SU-DHL-6 (cell line): Measurements from ENCODE around the gene HOXB7.

Experiments
- H2AFZ ChIP-seq: fragments of 200-600 bp; sonication (generic); 2 replicates; pipeline ENCODE4 v1.6.1; 2014; ENCODE audit warnings: low read depth, mild to moderate bottlenecking, moderate library complexity, mixed read lengths, antibody characterized with exemption, low read length; ENCODE audit not compliant: severe bottlenecking
- H3F3A ChIP-seq: fragments of 200-600 bp; shearing (Covaris generic); 2 replicates; pipeline ENCODE4 v1.6.0; 2016; ENCODE audit warnings: antibody characterized with exemption, mild to moderate bottlenecking; ENCODE audit not compliant: insufficient read depth
- H3K27ac ChIP-seq: fragments of 200-600 bp; sonication (generic); 2 replicates; pipeline ENCODE4 v1.5.1; 2016; ENCODE audit warnings: low read depth, mild to moderate bottlenecking, low read length, moderate library complexity, mixed read lengths
- H3K27me3 ChIP-seq: fragments of 200-600 bp; sonication (generic), shearing (Covaris generic); 2 replicates; pipeline ENCODE4 v1.6.0; 2014; ENCODE audit warnings: mild to moderate bottlenecking, low read length
- H3K36me3 ChIP-seq: fragments of 200-600 bp; sonication (generic); 2 replicates; pipeline ENCODE4 v1.6.1; 2014; ENCODE audit warnings: mild to moderate bottlenecking, low read length, mixed read lengths
- H3K4me2 ChIP-seq: fragments of 300-600, 200-600 bp; shearing (Covaris generic), sonication (generic); 2 replicates; pipeline ENCODE4 v1.6.0; 2014; ENCODE audit warnings: low read length, low read depth, mild to moderate bottlenecking; ENCODE audit not compliant: poor library complexity, severe bottlenecking
- H3K4me3 ChIP-seq: fragments of 200-600 bp; sonication (generic); 2 replicates; pipeline ENCODE4 v1.5.1; 2014; ENCODE audit warnings: antibody characterized with exemption, low read length, mild to moderate bottlenecking, mixed read lengths; ENCODE audit not compliant: insufficient read depth, poor library complexity, severe bottlenecking
- H3K79me2 ChIP-seq: fragments of 200-600 bp; sonication (generic); 2 replicates; pipeline ENCODE4 v1.6.1; 2014; ENCODE audit warnings: mild to moderate bottlenecking, low read length, moderate library complexity; ENCODE audit not compliant: insufficient read depth
- H3K9ac ChIP-seq: fragments of 200-600 bp; sonication (generic); 2 replicates; pipeline ENCODE4 v1.7.0; 2014; ENCODE audit warnings: mild to moderate bottlenecking, low read length
- H3K9me2 ChIP-seq: fragments of 200-600 bp; sonication (generic); replicated peaks from 2 replicates; pipeline ENCODE4 v1.6.1; 2014; ENCODE audit warnings: low read length; ENCODE audit not compliant: insufficient read depth
- H3K9me3 ChIP-seq: fragments of 200-600 bp; sonication (generic); 2 replicates; pipeline ENCODE4 v1.6.1; 2014; ENCODE audit warnings: low read length, mixed read lengths; ENCODE audit not compliant: insufficient read depth
- H4K20me1 ChIP-seq: fragments of 200-600 bp; sonication (generic); 2 replicates; pipeline ENCODE4 v1.6.1; 2014; ENCODE audit warnings: low read depth, mild to moderate bottlenecking, antibody characterized with exemption, low read length, moderate library complexity, mixed read lengths
- CTCF ChIP-seq: fragments of 200-600 bp; sonication (generic); IDR thresholded peaks from one replicate; pipeline ENCODE4 v1.5.1; 2017; ENCODE audit warnings: antibody characterized with exemption, mild to moderate bottlenecking, low read length, moderate library complexity; ENCODE audit not compliant: insufficient read depth, poor library complexity, severe bottlenecking
- EZH2phosphoT487 ChIP-seq: fragments of 200-600 bp; sonication (generic), shearing (Covaris generic); conservative IDR thresholded peaks from 2 replicates; pipeline ENCODE4 v1.6.1; 2018; ENCODE audit warnings: mild to moderate bottlenecking, antibody characterized with exemption, low read length, moderate library complexity, mixed read lengths

HOXB7 gene

GRCh38 chr17:48647963-48648245 is 37.1 kb upstream of the HOXB7 start:
- Histone ChIP-seq H3F3A (no peaks in the 10 kb centered on the region), H3K9me3 (no peaks in the 10 kb centered on the region), H3K79me2 (no peaks in the 10 kb centered on the region), H4K20me1 (no peaks in the 10 kb centered on the region), H3K27me3 (no peaks in the 10 kb centered on the region), H3K4me3 (no peak overlapping the region), H3K9ac (no peak overlapping the region), H3K4me2 (no peak overlapping the region), H3K27ac (no peak overlapping the region), H3K9me2 (no peaks in the 10 kb centered on the region), H3K36me3 (no peaks in the 10 kb centered on the region), H2AFZ (no peak overlapping the region)
- TF ChIP-seq CTCF (no peak), EZH2phosphoT487 (no peak)

- Histone ChIP-seq H3K27ac (no peak overlapping the region), H3K27me3 (no peaks in the 10 kb centered on the region), H3K9ac (no peak overlapping the region), H3K4me3 (no peak overlapping the region), H3F3A (no peaks in the 10 kb centered on the region), H3K4me2 (no peak overlapping the region), H3K79me2 (no peaks in the 10 kb centered on the region), H4K20me1 (no peaks in the 10 kb centered on the region), H3K9me3 (no peaks in the 10 kb centered on the region), H2AFZ (no peak overlapping the region), H3K9me2 (no peaks in the 10 kb centered on the region), H3K36me3 (no peaks in the 10 kb centered on the region)
- no peak for TF ChIP-seq EZH2phosphoT487
Observed at GRCh38 chr17:48647103-48647962, 36.5 kb upstream of the HOXB7 start.

GRCh38 chr17:48646183-48647102 is 35.6 kb upstream of the HOXB7 start:
- Histone ChIP-seq H4K20me1 (no peaks in the 10 kb centered on the region), H3K9me2 (no peaks in the 10 kb centered on the region), H3F3A (no peaks in the 10 kb centered on the region), H3K36me3 (no peaks in the 10 kb centered on the region), H3K79me2 (no peaks in the 10 kb centered on the region), H3K27me3 (no peaks in the 10 kb centered on the region), H2AFZ (no peak overlapping the region), H3K4me2 (no peak overlapping the region), H3K27ac (no peak overlapping the region), H3K4me3 (no peak overlapping the region), H3K9ac (no peak overlapping the region), H3K9me3 (no peaks in the 10 kb centered on the region)
- TF ChIP-seq CTCF (no peak), EZH2phosphoT487 (no peak)
